Activated naive CD8-positive, alpha-beta T cell treated with anti-CD3 and anti-CD28 coated beads, Interleukin-2, amount 10 ng/mL, durations not matched to agents 7 days and 5 days (primary cell): ENCODE data around the gene MAP4K4. TPM values are rescaled to one million over a fixed set of nuclear protein-coding genes. Genes with fewer than 3 reads are reported as not detected.

ENCODE experiments used
- ATAC-seq: fragments of 150-1000 bp; cut with Tn5 transposase; one replicate; pipeline ENCODE4 v1.10.0; 2021; ENCODE audit warnings: low read depth, moderate library complexity
- POLR2A ChIA-PET: fragments of 350-600 bp; sonication (Branson Sonifier 250); formaldehyde crosslinking; loops from one replicate; lab custom pipeline; 2021; ENCODE audit warnings: antibody characterized with exemption; lab: Charles Lee
- DNase-seq: peaks from one replicate; pipeline ENCODE4 v3.0.0; 2021
- H3K27ac Mint-ChIP-seq: one replicate; pipeline ENCODE4 v1.8.0; 2022; ENCODE audit warnings: mild to moderate bottlenecking, mixed read lengths
- H3K27me3 Mint-ChIP-seq: one replicate; pipeline ENCODE4 v1.8.0; 2022; ENCODE audit warnings: mild to moderate bottlenecking, moderate library complexity, mixed read lengths
- H3K36me3 Mint-ChIP-seq: one replicate; pipeline ENCODE4 v1.8.0; 2021; ENCODE audit warnings: mild to moderate bottlenecking, mixed read lengths
- H3K4me1 Mint-ChIP-seq: one replicate; pipeline ENCODE4 v1.8.0; 2021; ENCODE audit warnings: mixed read lengths
- H3K4me3 Mint-ChIP-seq: one replicate; pipeline ENCODE4 v1.8.0; 2022; ENCODE audit warnings: mild to moderate bottlenecking, moderate library complexity, mixed read lengths
- H3K9me3 Mint-ChIP-seq: one replicate; pipeline ENCODE4 v1.8.0; 2021; ENCODE audit warnings: mixed read lengths
- total RNA-seq, 2 experiments: library from RNA; stranded (reverse); gene quantifications; one replicate each; pipeline ENCODE4 v1.2.3, GENCODE V29; 2021

MAP4K4 gene
- total RNA-seq, 2 experiments from 2014 or later: 79.8 to 84.5 TPM

DNA sequence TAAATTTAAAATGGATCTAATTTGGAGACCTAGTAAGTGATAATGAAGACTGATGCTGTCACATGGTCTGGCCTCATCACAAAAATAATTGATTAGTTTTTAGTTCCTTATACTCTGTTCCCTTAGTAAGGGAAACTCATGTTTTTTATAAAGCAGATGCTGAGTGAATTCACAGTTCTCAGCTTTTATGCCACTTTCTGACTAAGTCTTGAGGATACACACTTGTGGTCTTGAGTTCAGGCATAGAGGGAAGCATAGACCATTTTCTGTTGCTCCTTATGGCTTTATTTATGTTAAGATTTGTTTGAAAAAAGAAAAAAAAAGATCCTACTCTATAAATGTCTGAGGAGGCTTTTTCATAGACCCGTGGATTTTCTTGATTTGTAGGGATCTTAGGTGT is 91.1 kb downstream of the MAP4K4 start:
- Mint-ChIP-seq H3K36me3 (peaks cover 28% of the 10 kb centered on the region), H3K27me3 (no peaks in the 10 kb centered on the region), H3K4me3 (no peak overlapping the region), H3K27ac (no peak overlapping the region), H3K4me1 (peaks cover 13% of the 10 kb centered on the region), H3K9me3 (peaks cover 2% of the 10 kb centered on the region)
- DNase-seq (no peak), ATAC-seq (no peak)
- POLR2A ChIA-PET: no interaction called here

DNA sequence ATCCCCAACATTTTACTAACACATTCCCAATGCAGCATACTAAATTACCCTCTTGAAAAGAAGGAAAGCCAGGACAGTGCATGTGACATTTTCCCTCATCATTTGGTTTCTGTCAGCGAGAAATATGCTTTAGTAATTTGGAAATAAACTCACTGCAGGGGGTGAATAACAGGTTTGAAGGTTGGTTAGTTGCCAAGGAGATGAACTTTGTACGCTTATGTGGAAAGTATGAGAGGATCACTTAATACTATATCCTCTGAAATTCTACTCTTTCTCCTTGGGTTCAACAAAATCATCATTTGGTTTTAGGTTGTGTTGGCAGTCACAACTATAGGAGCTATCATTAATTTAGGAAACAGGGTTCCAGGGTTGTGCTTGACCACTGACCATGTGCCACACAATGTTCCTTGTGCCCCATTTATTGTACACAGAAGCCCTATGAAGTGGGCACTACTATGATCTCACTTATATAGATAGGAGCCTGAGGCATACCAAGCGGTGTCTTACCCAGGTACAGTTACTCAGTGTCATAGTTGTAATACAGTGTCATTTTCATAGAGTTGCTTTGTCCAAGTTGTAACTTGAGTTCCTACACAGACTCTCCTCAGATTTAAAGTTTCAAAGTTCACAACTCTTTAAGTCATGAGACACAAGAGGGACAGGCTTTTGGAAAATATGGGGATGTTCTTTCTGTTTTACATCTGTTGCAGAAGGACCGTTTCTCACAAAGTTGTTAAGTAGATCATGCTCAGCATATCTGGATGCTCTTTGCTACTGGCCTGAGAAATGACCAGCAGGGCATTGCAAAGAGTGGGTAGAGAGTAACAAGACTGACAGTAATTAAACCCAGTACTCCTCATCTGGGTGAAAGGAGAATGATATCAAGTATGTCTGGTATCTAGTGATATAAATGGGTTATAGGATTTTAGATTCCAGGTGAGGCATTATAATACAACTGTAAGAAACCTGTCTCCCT is 91.8 kb downstream of the MAP4K4 start:
- DNase-seq: no peak
- H3K27ac Mint-ChIP-seq: no peak overlapping the region
- peaks cover 14% of the 10 kb centered on the region for H3K4me1 Mint-ChIP-seq
- no peak overlapping the region for H3K4me3 Mint-ChIP-seq
- peaks cover 28% of the 10 kb centered on the region for H3K36me3 Mint-ChIP-seq
- ATAC-seq: no peak
- POLR2A ChIA-PET: no interaction called here
- H3K9me3 Mint-ChIP-seq: no peaks in the 10 kb centered on the region
- no peaks in the 10 kb centered on the region for H3K27me3 Mint-ChIP-seq

DNA sequence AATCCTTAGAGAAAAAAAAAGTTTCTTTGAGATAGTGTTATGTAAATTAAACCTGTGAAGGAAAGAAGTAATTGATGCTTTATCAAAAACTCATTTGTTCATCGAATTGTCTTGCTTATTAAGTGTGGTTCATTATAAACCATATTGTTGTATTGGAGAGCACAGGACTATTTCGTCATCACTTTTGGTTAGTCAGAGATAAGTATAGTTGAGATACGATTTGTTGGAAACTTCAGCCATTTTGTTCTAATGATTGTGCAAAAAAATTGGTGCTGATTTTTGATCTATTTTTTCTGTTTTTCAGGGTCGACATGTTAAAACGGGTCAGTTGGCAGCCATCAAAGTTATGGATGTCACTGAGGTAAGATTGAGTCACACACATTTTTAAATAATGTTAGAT is 92.9 kb downstream of the MAP4K4 start:
- POLR2A ChIA-PET: no interaction called here
- H3K27me3 Mint-ChIP-seq: no peaks in the 10 kb centered on the region
- H3K4me1 Mint-ChIP-seq: peaks cover 14% of the 10 kb centered on the region
- peaks cover 31% of the 10 kb centered on the region for H3K36me3 Mint-ChIP-seq
- ATAC-seq (no peak), DNase-seq (no peak)
- no peak overlapping the region for H3K4me3 Mint-ChIP-seq
- no peak overlapping the region for H3K27ac Mint-ChIP-seq
- no peaks in the 10 kb centered on the region for H3K9me3 Mint-ChIP-seq

DNA sequence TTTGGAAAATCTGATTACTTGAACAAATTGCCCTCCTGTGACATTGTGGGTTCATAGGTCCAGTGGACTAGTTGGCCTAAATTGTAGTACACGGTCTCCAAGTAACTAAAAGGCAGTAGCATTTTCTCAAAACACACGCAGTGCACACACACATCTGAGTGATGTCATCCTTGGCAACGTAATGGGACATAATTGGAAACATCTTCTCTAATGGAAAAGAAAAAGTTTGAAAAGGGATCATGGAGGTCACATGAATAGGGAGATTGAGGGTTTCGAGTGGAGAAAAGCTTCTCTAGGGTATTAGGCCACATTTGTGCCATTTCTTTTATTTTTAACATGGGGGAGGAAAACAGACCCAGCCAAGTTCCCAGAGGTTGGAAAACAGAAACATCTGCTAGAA is 93.3 kb downstream of the MAP4K4 start:
- POLR2A ChIA-PET: no interaction called here
- no peaks in the 10 kb centered on the region for H3K9me3 Mint-ChIP-seq
- peaks cover 31% of the 10 kb centered on the region for H3K36me3 Mint-ChIP-seq
- no peak overlapping the region for H3K27ac Mint-ChIP-seq
- DNase-seq: no peak
- ATAC-seq: no peak
- no peaks in the 10 kb centered on the region for H3K27me3 Mint-ChIP-seq
- H3K4me3 Mint-ChIP-seq: no peak overlapping the region
- peaks cover 14% of the 10 kb centered on the region for H3K4me1 Mint-ChIP-seq

DNA sequence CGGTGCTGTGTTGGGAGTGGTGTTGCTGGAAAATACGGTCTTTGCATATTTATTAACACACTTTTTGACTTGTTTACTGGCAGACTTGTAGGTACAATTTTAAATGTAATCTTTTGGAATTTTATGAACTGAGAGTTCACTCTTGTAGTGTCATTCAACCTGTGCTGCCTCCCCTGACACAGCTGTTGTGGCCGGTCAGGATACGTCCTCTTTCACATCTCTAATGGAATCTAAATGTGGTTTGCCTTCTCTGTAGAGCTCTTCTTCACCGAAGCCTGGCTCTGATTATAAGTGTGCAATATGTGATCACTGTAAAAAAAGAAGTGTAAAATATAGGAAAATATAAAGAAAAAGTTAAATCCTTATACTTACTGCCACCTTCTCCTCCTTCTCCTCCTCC is 94.7 kb downstream of the MAP4K4 start:
- Mint-ChIP-seq H3K4me1 (peaks cover 11% of the 10 kb centered on the region), H3K27ac (no peak overlapping the region), H3K4me3 (no peak overlapping the region), H3K27me3 (no peaks in the 10 kb centered on the region), H3K9me3 (no peaks in the 10 kb centered on the region), H3K36me3 (peaks cover 31% of the 10 kb centered on the region)
- POLR2A ChIA-PET: no interaction called here
- DNase-seq (no peak), ATAC-seq (no peak)

DNA sequence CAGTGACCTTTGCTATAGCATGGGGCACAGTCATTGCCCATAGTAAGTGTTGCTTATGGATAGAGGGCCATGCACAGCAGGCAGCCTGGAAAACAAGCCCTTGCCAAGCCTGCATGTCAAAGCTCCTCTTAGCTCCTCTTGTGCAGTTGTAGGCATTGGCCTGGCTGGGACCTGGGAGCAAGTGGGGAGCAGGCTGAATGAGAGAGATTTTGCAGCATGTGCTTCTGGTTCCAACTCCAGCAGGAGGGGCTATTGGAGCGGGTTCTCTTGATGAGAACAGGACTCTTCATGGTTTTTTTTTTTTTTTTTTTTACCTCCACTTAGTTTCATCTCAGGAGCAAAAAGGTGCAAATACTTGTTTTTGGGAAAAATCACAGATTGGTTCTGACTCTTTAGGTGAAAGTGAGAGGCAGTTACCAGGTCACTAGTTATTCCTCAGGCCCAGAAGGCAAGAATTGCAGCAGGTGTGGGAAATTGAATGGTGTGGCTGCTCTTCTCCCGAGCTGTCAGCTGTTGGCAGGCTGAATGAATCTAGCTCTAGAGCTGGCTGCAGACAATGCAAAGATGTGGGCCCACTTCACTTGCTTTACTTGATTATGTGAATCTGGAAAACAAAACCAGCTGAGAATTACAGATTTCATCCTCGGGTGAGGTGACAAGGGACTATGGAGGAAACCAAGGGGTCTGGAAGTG is 95.9 kb downstream of the MAP4K4 start:
- DNase-seq (no peak), ATAC-seq (no peak)
- Mint-ChIP-seq H3K4me1 (peaks cover 8% of the 10 kb centered on the region), H3K27ac (no peak overlapping the region), H3K36me3 (peaks cover 31% of the 10 kb centered on the region), H3K9me3 (no peaks in the 10 kb centered on the region), H3K4me3 (no peak overlapping the region), H3K27me3 (no peaks in the 10 kb centered on the region)
- POLR2A ChIA-PET: no interaction called here

DNA sequence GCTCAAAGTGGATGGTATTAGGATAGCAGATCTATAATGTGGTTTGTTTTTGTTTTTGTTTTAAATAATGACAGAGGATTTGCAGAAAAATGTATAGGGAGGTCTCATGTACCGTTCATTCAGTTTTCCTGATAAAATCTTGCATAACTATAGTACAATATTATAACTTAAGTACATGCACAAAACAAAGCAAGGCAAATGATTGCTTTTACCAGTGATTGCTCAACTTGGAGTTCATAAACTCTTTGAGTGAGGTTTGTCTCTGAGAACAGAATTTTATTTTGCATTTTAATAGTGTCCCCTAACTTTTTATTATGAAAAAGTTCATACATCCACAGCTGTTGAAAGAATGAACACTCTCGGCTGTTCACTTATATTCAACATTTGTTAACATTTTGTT is 96.6 kb downstream of the MAP4K4 start:
- peaks cover 31% of the 10 kb centered on the region for H3K36me3 Mint-ChIP-seq
- POLR2A ChIA-PET: no interaction called here
- peaks cover 5% of the 10 kb centered on the region for H3K4me1 Mint-ChIP-seq
- ATAC-seq: no peak
- H3K27ac Mint-ChIP-seq: no peak overlapping the region
- H3K9me3 Mint-ChIP-seq: no peaks in the 10 kb centered on the region
- DNase-seq: no peak
- no peaks in the 10 kb centered on the region for H3K27me3 Mint-ChIP-seq
- H3K4me3 Mint-ChIP-seq: no peak overlapping the region

DNA sequence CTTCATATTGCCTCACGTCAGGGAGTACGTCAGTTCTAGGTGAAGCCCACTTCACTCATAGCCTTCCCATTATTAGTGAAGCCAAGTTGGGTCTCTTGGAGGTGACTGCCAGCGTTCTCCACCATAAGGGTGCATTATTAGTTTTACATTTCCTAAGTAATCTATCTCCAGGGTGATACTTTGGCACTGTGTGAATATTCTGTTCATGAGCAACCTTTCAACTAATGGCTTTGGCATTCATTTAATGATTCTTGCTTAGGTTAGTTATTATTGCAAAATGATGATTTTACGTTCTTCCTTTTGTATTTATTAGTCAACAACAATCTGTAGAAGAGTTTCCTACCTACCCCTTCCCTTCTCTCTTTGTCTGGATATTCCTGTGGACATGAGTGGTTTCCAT is 97.5 kb downstream of the MAP4K4 start:
- Mint-ChIP-seq H3K27me3 (no peaks in the 10 kb centered on the region), H3K4me1 (peaks cover 9% of the 10 kb centered on the region), H3K9me3 (no peaks in the 10 kb centered on the region), H3K27ac (no peak overlapping the region), H3K4me3 (no peak overlapping the region), H3K36me3 (peaks cover 30% of the 10 kb centered on the region)
- no peak for ATAC-seq
- POLR2A ChIA-PET: no interaction called here
- DNase-seq: no peak

DNA sequence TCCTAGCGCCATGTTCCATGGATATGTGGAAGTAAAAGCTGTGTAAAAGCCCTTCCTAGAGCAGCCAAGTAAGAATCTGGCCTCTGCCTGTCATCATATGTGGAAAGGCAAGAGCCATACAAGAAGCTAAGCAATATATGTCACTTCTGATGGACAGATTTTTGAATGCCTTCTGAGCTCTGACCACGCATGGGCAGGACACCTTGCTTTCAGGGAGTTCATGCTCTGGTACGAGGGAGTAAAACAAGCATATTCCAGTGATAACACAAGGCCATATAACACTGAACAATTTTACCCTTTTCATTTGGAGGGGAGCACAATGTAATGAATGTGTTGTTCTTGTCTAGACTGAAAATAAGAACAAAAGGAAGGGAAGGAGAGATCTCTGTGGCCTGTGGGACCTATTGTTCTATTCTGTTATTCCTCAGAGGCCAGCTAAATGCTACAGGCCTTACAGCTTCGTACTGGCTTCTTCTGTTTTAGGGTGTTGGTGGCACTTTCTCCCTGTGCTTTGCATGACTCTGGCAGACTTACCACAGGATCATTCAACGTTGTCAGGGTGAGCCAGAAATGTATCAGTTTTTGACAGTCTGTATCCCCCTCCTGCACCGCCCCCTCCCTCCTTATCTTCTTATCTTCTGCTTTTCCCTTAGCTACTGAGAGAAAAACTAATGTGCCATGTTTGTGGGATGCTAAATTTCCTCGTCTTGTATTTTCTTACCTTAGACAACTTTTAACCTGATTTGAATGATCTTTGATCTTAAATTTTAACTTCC is 99.5 kb downstream of the MAP4K4 start:
- peaks cover 15% of the 10 kb centered on the region for H3K4me1 Mint-ChIP-seq
- H3K9me3 Mint-ChIP-seq: no peaks in the 10 kb centered on the region
- no peak overlapping the region for H3K4me3 Mint-ChIP-seq
- H3K27ac Mint-ChIP-seq: no peak overlapping the region
- no peak for ATAC-seq
- no peak for DNase-seq
- peaks cover 17% of the 10 kb centered on the region for H3K36me3 Mint-ChIP-seq
- POLR2A ChIA-PET: no interaction called here
- no peaks in the 10 kb centered on the region for H3K27me3 Mint-ChIP-seq

DNA sequence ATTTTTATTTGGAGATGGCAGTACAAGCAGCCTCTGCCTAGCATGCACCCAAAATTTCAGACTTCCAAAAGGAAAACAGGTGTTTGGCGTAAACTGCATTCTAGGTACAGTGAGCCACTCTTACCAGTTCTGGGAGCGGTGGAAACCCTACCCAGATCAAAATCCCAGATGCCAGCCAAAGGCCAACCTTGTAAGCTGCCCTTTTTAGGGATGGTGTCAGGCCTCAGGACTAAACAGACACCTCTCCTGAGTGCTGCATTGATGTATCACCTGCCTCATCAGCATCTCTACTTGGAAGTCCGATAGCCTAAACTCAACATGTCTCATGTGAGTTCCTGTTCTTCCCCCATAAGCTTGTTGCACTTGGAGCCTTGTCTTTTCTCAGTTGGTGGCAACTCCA is 104.0 kb downstream of the MAP4K4 start:
- Mint-ChIP-seq H3K27me3 (no peaks in the 10 kb centered on the region), H3K9me3 (no peaks in the 10 kb centered on the region), H3K4me3 (no peak overlapping the region), H3K27ac (no peak overlapping the region), H3K36me3 (peaks cover 7% of the 10 kb centered on the region), H3K4me1 (peaks cover 28% of the 10 kb centered on the region)
- DNase-seq (no peak), ATAC-seq (no peak)
- POLR2A ChIA-PET: no interaction called here

DNA sequence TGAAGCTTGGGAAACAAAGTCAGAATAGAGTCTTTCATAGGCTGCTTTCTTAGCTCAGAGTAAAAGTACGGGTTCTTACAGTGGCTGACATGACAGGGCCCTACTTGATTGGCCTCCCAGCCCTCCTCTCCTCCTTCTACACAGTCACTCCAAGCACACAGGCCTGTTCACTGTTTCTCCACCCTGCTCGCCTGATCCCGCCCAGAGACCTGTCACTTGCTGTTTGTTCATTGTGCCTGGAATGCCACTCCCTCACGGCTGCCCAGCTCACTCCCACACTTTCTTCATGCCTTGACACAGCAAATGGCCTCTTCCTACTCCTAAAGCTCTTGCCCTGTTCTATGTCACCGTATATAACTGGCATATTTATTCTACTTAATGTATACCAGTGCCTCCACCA is 104.8 kb downstream of the MAP4K4 start:
- peaks cover under 1% of the 10 kb centered on the region for H3K9me3 Mint-ChIP-seq
- peaks cover 34% of the 10 kb centered on the region for H3K4me1 Mint-ChIP-seq

DNA sequence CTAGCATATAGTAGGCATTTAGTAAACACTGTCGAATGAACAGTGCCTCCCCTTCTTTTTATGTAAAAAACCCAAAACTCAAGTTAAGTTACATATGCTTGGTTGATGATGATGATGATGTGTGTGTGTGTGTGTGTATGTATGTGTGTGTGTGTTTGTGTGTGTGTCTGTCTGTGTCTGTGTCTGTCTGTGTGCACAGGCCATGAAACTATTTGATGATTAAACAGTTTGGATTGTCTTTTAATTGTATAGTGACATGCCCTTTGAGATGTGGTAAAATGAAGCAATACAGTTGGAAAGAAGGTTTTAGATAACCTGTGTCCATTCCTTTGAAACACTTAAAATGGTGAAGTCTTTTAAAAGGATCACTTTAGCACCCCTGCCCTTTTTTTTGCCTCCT is 105.6 kb downstream of the MAP4K4 start:
- ATAC-seq (no peak), DNase-seq (no peak)
- POLR2A ChIA-PET: no interaction called here
- H3K4me1 Mint-ChIP-seq: peaks cover 37% of the 10 kb centered on the region
- H3K4me3 Mint-ChIP-seq: no peak overlapping the region
- H3K27me3 Mint-ChIP-seq: no peaks in the 10 kb centered on the region
- peaks cover 3% of the 10 kb centered on the region for H3K9me3 Mint-ChIP-seq
- H3K36me3 Mint-ChIP-seq: peaks cover 16% of the 10 kb centered on the region
- H3K27ac Mint-ChIP-seq: no peak overlapping the region

More for the DNA sequence above, 104.8 kb downstream of the MAP4K4 start:
- Mint-ChIP-seq H3K27me3 (no peaks in the 10 kb centered on the region), H3K27ac (no peak overlapping the region), H3K36me3 (peaks cover 10% of the 10 kb centered on the region), H3K4me3 (no peak overlapping the region)
- no peak for ATAC-seq
- POLR2A ChIA-PET: no interaction called here
- DNase-seq: no peak

DNA sequence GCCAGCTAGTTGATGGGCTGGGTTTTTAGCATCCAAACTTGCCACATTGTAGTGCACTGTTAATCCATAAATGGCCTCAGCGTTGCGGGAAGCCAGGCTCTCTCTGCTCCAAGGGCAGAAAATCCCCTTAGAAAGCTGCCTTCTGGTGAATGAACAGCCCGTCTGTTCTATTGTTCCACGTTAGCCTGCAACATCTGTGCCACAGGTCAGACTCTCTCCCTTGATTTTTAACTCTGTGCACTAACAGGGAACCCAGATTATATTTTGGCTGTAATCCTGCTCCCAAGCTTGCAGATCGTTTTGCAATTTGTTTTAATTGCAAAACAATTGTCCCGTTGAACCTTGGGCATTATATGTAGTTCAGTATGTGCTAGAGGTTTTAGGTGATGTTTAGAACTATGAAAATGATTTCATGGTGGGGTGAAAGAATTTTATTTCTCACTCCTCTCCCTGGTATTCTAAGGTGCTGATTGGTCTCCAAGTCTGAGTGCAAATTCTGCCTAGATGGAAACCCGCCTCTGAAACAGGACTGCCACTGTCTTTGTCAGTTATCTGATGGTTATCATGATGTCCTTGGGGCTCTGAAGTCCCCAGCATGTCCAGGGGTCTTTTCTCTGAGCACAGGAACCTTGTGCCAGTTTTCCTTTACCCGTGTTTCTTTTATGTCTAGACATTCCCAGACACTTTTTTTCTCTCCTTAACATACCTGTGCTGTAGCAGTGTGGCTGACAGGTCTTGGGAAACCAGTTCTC is 106.6 kb downstream of the MAP4K4 start:
- POLR2A ChIA-PET: no interaction called here
- Mint-ChIP-seq H3K4me1 (peaks cover 37% of the 10 kb centered on the region), H3K9me3 (peaks cover 3% of the 10 kb centered on the region), H3K27ac (no peak overlapping the region), H3K4me3 (no peak overlapping the region), H3K27me3 (no peaks in the 10 kb centered on the region), H3K36me3 (peaks cover 16% of the 10 kb centered on the region)
- DNase-seq (no peak), ATAC-seq (no peak)
